PC-9 (cell line): ENCODE measurements around the gene INTS3. TPM values are rescaled to one million over a fixed set of nuclear protein-coding genes. Genes with fewer than 3 reads are reported as not detected.

Experiments
- BruUV-seq: library from RNA; stranded (reverse); fragments of 400-500 nt; replicated peaks from 2 replicates; lab custom pipeline; 2021; lab: Mats Ljungman, UMichigan
- CTCF ChIA-PET: fragments of 300-600 bp; sonication (Branson Sonifier 250); formaldehyde crosslinking; loops from one replicate; lab custom pipeline; 2022; ENCODE audit warnings: antibody characterized with exemption; lab: Charles Lee
- POLR2A ChIA-PET: fragments of 300-600 bp; sonication (Branson Sonifier 250); formaldehyde crosslinking; loops from one replicate; lab custom pipeline; 2022; ENCODE audit warnings: antibody characterized with exemption; ENCODE audit not compliant: unreplicated experiment; lab: Charles Lee
- DNase-seq, 2 experiments: peaks; one replicate each; pipeline versions ENCODE4 v3.0.0 to v3.0.0-alpha.2; 2015 to 2022; ENCODE audit warnings: mixed read lengths in 1 of 2
- H2AFZ ChIP-seq: fragments of 200-600 bp; sonication (generic); 2 replicates; pipeline ENCODE4 v1.8.1; 2017; ENCODE audit warnings: antibody characterized with exemption
- H3F3A ChIP-seq: fragments of 200-600 bp; sonication (generic); 2 replicates; pipeline ENCODE4 v1.8.1; 2017; ENCODE audit warnings: antibody characterized with exemption, mild to moderate bottlenecking, low read depth; ENCODE audit not compliant: insufficient read depth
- H3K27ac ChIP-seq: fragments of 200-600 bp; sonication (generic); 2 replicates; pipeline ENCODE4 v1.6.1; 2016; ENCODE audit warnings: mixed run types
- H3K27me3 ChIP-seq: fragments of 200-600 bp; sonication (generic); 2 replicates; pipeline ENCODE4 v1.6.1; 2016; ENCODE audit warnings: low read depth, mixed run types; ENCODE audit not compliant: insufficient read depth
- H3K36me3 ChIP-seq: fragments of 200-600 bp; sonication (generic); 2 replicates; pipeline ENCODE4 v1.6.1; 2016; ENCODE audit warnings: low read depth, mixed run types
- H3K4me1 ChIP-seq: fragments of 200-600 bp; sonication (generic); replicated peaks from 2 replicates; pipeline ENCODE4 v1.6.1; 2016; ENCODE audit warnings: mixed run types; ENCODE audit not compliant: insufficient read depth
- H3K4me2 ChIP-seq: fragments of 200-600 bp; sonication (generic); 2 replicates; pipeline ENCODE4 v1.6.1; 2017; ENCODE audit warnings: mixed run types
- H3K4me3 ChIP-seq: fragments of 200-600 bp; sonication (generic); 2 replicates; pipeline ENCODE4 v1.6.1; 2016; ENCODE audit warnings: mixed run types
- H3K79me2 ChIP-seq: fragments of 200-600 bp; sonication (generic); 2 replicates; pipeline ENCODE4 v1.6.1; 2017; ENCODE audit warnings: low read depth, mixed run types
- H3K9me2 ChIP-seq: fragments of 200-600 bp; sonication (generic); 2 replicates; pipeline ENCODE4 v1.8.1; 2017; ENCODE audit warnings: mild to moderate bottlenecking; ENCODE audit not compliant: insufficient read depth
- H3K9me3 ChIP-seq: fragments of 200-600 bp; sonication (generic); 2 replicates; pipeline ENCODE4 v1.8.1; 2016; ENCODE audit warnings: low read depth; ENCODE audit not compliant: insufficient read depth
- H4K20me1 ChIP-seq: fragments of 200-600 bp; sonication (generic); 2 replicates; pipeline ENCODE4 v1.8.1; 2017; ENCODE audit not compliant: insufficient read depth
- EZH2 ChIP-seq: fragments of 200-600 bp; sonication (generic); IDR thresholded peaks from 2 replicates; pipeline ENCODE4 v1.8.0; 2017; ENCODE audit warnings: antibody characterized with exemption, low read depth
- intact Hi-C: fragments of 100-400 bp; cut with micrococcal nuclease; formaldehyde crosslinking; loops from one replicate; pipeline ENCODE4 v1.10.0; 2022; ENCODE audit not compliant: unreplicated experiment
- microRNA-seq: library from miRNA; unstranded; fragments of <30 nt; microRNA quantifications from one replicate; pipeline ENCODE4 v1.2.0, GENCODE V29; 2021; ENCODE audit warnings: borderline number of aligned reads, borderline replicate concordance
- total RNA-seq: library from RNA; stranded (reverse); gene quantifications from 2 replicates; pipeline ENCODE4 v1.2.3, GENCODE V29; 2021
- TF ChIP-seq, protein P1 (sequence below): fragments of 200-600 bp; sonication (generic); conservative IDR thresholded peaks from 2 replicates; pipeline ENCODE4 v1.6.1; 2017; ENCODE audit warnings: mixed run types, antibody characterized with exemption, mild to moderate bottlenecking, moderate library complexity

Gene INTS3
- total RNA-seq, 1 experiment from 2014 or later, result 91.7 TPM

DNA sequence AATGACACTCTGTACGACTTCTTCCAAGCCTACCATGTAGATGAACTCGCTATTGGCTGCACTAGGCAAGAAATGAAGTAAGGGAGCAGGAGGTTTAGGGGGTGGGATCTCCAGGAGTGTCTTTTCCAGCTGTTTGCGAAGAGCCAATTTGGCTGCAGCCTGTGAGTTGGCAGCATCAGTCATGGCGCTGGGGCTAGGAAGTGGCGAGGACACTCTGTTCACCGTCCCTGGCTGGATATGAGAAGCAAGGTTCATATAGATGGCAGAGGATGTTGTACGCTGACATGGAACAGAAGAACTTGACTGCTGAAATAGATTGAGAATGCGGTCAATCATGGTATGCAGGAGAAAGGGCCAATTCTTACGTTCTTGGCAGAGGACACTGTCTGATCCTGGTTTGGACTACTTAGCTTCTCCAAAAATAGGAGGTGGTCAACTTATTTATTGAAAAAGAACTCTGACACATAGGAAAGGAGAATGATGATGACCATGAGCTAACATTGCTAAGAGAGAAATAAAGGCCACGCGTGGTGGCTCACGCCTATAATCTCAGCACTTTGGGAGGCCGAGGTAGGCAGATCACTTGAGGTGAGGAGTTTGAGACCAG is 88.5 kb downstream of the INTS3 start:
- peaks cover 7% of the 10 kb centered on the region; the same call in 1 of the 2 replicates for H4K20me1 ChIP-seq
- H3K27me3 ChIP-seq, result no peaks in the 10 kb centered on the region
- no peak overlapping the region for H3K27ac ChIP-seq
- H3K79me2 ChIP-seq, result no peaks in the 10 kb centered on the region
- ChIA-PET POLR2A (no interaction called here), CTCF (no interaction called here)
- no peaks in the 10 kb centered on the region for H3K9me3 ChIP-seq
- no peak overlapping the region for H3K4me3 ChIP-seq
- BruUV-seq, result no TSS peak
- H3K4me1 ChIP-seq, result no peaks in the 10 kb centered on the region
- no peak for DNase-seq
- intact Hi-C loops, result no loop called here
- H2AFZ ChIP-seq, result no peak overlapping the region
- TF ChIP-seq, protein P1, sequence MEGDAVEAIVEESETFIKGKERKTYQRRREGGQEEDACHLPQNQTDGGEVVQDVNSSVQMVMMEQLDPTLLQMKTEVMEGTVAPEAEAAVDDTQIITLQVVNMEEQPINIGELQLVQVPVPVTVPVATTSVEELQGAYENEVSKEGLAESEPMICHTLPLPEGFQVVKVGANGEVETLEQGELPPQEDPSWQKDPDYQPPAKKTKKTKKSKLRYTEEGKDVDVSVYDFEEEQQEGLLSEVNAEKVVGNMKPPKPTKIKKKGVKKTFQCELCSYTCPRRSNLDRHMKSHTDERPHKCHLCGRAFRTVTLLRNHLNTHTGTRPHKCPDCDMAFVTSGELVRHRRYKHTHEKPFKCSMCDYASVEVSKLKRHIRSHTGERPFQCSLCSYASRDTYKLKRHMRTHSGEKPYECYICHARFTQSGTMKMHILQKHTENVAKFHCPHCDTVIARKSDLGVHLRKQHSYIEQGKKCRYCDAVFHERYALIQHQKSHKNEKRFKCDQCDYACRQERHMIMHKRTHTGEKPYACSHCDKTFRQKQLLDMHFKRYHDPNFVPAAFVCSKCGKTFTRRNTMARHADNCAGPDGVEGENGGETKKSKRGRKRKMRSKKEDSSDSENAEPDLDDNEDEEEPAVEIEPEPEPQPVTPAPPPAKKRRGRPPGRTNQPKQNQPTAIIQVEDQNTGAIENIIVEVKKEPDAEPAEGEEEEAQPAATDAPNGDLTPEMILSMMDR, result no peak
- TF ChIP-seq EZH2, result no peak
- no peak overlapping the region for H3K4me2 ChIP-seq
- peaks cover 12% of the 10 kb centered on the region; the same call in 1 of the 2 replicates for H3F3A ChIP-seq
- H3K36me3 ChIP-seq, result peaks cover 44% of the 10 kb centered on the region
- H3K9me2 ChIP-seq, result no peaks in the 10 kb centered on the region

DNA sequence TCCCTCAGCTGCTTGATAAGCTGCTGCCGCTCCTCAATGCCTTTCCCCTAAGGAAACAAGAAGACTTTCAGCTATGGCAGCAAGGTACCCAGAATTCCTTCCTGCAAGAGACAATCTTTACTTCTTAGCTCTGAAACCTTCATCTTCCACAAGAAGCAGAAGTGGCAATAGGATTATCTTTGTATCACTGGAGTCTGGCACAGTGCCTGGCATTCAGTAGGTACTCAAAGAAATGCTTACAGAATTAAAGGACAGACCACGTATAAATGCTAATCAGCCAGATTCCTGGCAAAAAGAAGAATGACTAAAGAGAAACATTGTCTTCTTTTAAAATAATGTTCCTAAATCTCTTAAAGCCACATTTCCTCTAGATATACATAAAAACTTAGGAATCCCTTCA is 91.0 kb downstream of the INTS3 start:
- no peak for DNase-seq
- TF ChIP-seq EZH2, result no peak
- TF ChIP-seq, protein P1, result no peak
- Histone ChIP-seq H3F3A (peaks cover 14% of the 10 kb centered on the region), H3K4me1 (no peaks in the 10 kb centered on the region), H3K27ac (no peak overlapping the region), H3K9me2 (no peaks in the 10 kb centered on the region), H2AFZ (no peak overlapping the region), H3K36me3 (peaks cover 27% of the 10 kb centered on the region), H3K79me2 (no peaks in the 10 kb centered on the region), H3K4me2 (no peak overlapping the region), H3K27me3 (no peaks in the 10 kb centered on the region), H4K20me1 (peaks cover 10% of the 10 kb centered on the region; the same call in 1 of the 2 replicates), H3K9me3 (no peaks in the 10 kb centered on the region), H3K4me3 (no peak overlapping the region)
- BruUV-seq, result no TSS peak
- CTCF ChIA-PET, result no interaction called here
- intact Hi-C loops, result no loop called here
- POLR2A ChIA-PET, result no interaction called here

Small RNA genes lying within 50 kb of the gene (microRNA-seq; reads per million reads assigned to microRNA genes)
- gene MIR8083, result not detected

Other genes starting within 250 kb of the INTS3 start
- 873 and 994 TPM in 2 replicates for gene S100A6, start 192.1 kb upstream of the INTS3 start, total RNA-seq
- gene S100A5, start 187.1 kb upstream of the INTS3 start, total RNA-seq, result 7.2 and 11.1 TPM in 2 replicates
- gene S100A4, start 182.2 kb upstream of the INTS3 start, total RNA-seq, result 303 and 346 TPM in 2 replicates
- gene S100A3, start 178.8 kb upstream of the INTS3 start, total RNA-seq, result 1.5 and 2.4 TPM in 2 replicates
- gene S100A2, start 162.2 kb upstream of the INTS3 start, total RNA-seq, result 145 and 147 TPM in 2 replicates
- 226 and 276 TPM in 2 replicates for gene S100A16, start 114.9 kb upstream of the INTS3 start, total RNA-seq
- gene S100A14, start 111.7 kb upstream of the INTS3 start, total RNA-seq, result 411 and 486 TPM in 2 replicates
- 120 and 144 TPM in 2 replicates for gene S100A13, start 100.5 kb upstream of the INTS3 start, total RNA-seq
- 0.46 and 1.0 TPM in 2 replicates for gene S100A1, start 99.6 kb upstream of the INTS3 start, total RNA-seq
- gene CHTOP, start 94.0 kb upstream of the INTS3 start, total RNA-seq, result 75.1 and 83.9 TPM in 2 replicates
- gene SNAPIN, start 69.3 kb upstream of the INTS3 start, total RNA-seq, result 25.4 and 29.5 TPM in 2 replicates
- gene ILF2, start 57.1 kb upstream of the INTS3 start, total RNA-seq, result 131 and 145 TPM in 2 replicates
- 0.53 and 0.98 TPM in 2 replicates for gene NPR1, start 49.4 kb upstream of the INTS3 start, total RNA-seq
- 14.4 and 17.1 TPM in 2 replicates for gene SLC27A3, start 47.4 kb downstream of the INTS3 start, total RNA-seq
- 51.4 and 56.1 TPM in 2 replicates for gene GATAD2B, start 194.9 kb downstream of the INTS3 start, total RNA-seq
- gene DENND4B, start 218.7 kb downstream of the INTS3 start, total RNA-seq, result 41.3 and 52.7 TPM in 2 replicates
- gene CRTC2, start 230.6 kb downstream of the INTS3 start, total RNA-seq, result 44.5 and 63.6 TPM in 2 replicates
- 141 and 164 TPM in 2 replicates for gene SLC39A1, start 235.5 kb downstream of the INTS3 start, total RNA-seq
- 23.4 and 25.9 TPM in 2 replicates for gene CREB3L4, start 239.9 kb downstream of the INTS3 start, total RNA-seq
- gene JTB, start 249.6 kb downstream of the INTS3 start, total RNA-seq, result 106 and 108 TPM in 2 replicates